ENCODE results near the gene YIPF3.
"Not testable (repeated sequence)": the region's sequence is repeated elsewhere in the genome, so short reads cannot be mapped to it uniquely, and the experiment has no call there.

Gene YIPF3

GRCh38 chr6:43500921-43501320, 15.8 kb downstream of the YIPF3 start:
- no peak overlapping the region for H3K27ac ChIP-seq (ENCODE audit: low read length)
- no peak overlapping the region for H3K4me3 ChIP-seq (ENCODE audit: low read length in 2 of 2)
- no peaks in the 10 kb centered on the region for H3K27me3 ChIP-seq (ENCODE audit: control insufficient read depth in 1 of 2, insufficient read depth in 2 of 2, low read length in 2 of 2)
- H3K4me1 ChIP-seq (ENCODE audit: control insufficient read depth, insufficient read depth, low read length) = peaks cover 19% of the 10 kb centered on the region
- H3K36me3 ChIP-seq (ENCODE audit: control insufficient read depth in 2 of 2, insufficient read depth in 2 of 2, low read length in 2 of 2) = peaks cover 45 to 72% of the 10 kb centered on the region in 2 donors
- no peaks in the 10 kb centered on the region for H3K9me3 ChIP-seq (ENCODE audit: control insufficient read depth in 2 of 2, low read length in 2 of 2)
- no peak overlapping the region for H3K9ac ChIP-seq (ENCODE audit: low read length in 2 of 2)

DNA sequence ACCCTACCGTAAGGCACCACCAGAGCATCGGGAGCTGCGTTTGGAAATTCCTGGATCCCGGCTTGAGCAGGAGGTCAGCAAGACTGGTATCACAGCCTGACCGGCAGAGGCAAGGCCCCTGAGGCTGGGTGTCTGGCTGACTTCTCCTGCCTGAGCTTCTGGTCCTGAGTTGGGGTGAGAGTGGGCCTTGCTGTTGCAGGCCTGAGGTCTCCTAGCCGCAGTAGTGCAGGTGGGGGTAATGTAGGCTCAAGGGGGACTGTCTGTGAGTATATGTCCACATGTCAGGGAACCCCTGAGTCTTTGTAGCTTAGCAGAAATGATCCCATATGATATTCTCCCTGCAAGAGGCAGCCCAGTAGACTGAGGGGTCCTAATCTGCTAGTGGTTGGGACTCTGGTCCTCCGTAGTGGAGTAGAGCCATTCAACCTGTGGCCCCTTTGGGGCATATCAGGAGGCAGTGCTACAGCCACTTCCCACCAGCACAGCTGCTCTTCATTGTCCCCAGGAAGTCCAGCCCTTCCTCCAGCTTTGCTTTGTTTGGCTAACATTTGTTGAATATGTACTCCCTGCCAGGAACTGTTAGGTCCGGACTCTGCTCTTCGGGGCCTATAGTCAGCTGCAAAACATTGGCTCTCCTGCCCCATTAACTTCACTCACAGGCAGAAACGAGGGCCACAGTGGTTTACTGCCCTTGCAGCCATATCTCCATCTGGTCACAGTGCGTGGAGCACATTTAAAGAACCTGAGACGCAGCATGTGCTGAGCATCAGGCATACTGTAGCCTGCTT, 17.5 kb downstream of the YIPF3 start:
- no peak overlapping the region for H3K27ac ChIP-seq (ENCODE audit: low read length)
- peaks cover 21% of the 10 kb centered on the region for H3K4me1 ChIP-seq (ENCODE audit: control insufficient read depth, insufficient read depth, low read length)
- H3K9me3 ChIP-seq (ENCODE audit: control insufficient read depth in 2 of 2, low read length in 2 of 2) = no peaks in the 10 kb centered on the region
- H3K27me3 ChIP-seq (ENCODE audit: control insufficient read depth in 1 of 2, insufficient read depth in 2 of 2, low read length in 2 of 2) = no peaks in the 10 kb centered on the region
- peaks cover 43 to 66% of the 10 kb centered on the region in 2 donors for H3K36me3 ChIP-seq (ENCODE audit: control insufficient read depth in 2 of 2, insufficient read depth in 2 of 2, low read length in 2 of 2)
- no peak overlapping the region for H3K9ac ChIP-seq (ENCODE audit: low read length in 2 of 2)
- H3K4me3 ChIP-seq (ENCODE audit: low read length in 2 of 2) = no peak overlapping the region

- not testable (repeated sequence) for H3K9me3 ChIP-seq (ENCODE audit: control insufficient read depth in 2 of 2, low read length in 2 of 2); H3K4me3 ChIP-seq (ENCODE audit: low read length in 2 of 2); H3K9ac ChIP-seq (ENCODE audit: low read length in 2 of 2); H3K27ac ChIP-seq (ENCODE audit: low read length); H3K27me3 ChIP-seq (ENCODE audit: control insufficient read depth in 1 of 2, insufficient read depth in 2 of 2, low read length in 2 of 2)
- peaks cover 23% of the 10 kb centered on the region for H3K4me1 ChIP-seq (ENCODE audit: control insufficient read depth, insufficient read depth, low read length)
- H3K36me3 ChIP-seq (ENCODE audit: control insufficient read depth in 2 of 2, insufficient read depth in 2 of 2, low read length in 2 of 2) = peaks cover 37 to 59% of the 10 kb centered on the region in 2 donors
These were observed 18.4 kb downstream of the YIPF3 start for GRCh38 chr6:43498291-43498690.

DNA sequence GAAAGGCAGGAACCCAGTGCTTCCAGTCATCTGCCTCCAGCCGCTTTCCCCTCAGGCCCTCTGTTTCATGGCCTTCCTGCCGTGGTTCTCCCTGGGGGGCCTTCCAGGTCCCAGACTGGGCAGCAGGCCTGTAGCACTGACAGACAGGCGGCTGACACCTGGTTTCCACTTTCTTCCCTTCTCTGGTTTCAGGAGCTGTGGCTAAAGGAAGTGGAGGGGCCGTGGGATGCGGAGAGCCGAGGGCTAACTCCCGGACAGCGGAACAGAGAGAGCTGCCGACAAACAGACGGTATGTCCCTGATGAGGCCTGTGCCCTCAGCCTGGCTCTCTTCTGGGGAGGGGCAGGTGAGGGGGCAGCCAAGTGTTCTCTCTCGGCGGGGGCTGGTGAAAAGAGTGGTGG, 19.0 kb downstream of the YIPF3 start:
- H3K36me3 ChIP-seq (ENCODE audit: control insufficient read depth in 2 of 2, insufficient read depth in 2 of 2, low read length in 2 of 2) = peaks cover 35 to 53% of the 10 kb centered on the region in 2 donors
- H3K9ac ChIP-seq (ENCODE audit: low read length in 2 of 2) = no peak overlapping the region
- no peak overlapping the region for H3K4me3 ChIP-seq (ENCODE audit: low read length in 2 of 2)
- no peaks in the 10 kb centered on the region for H3K9me3 ChIP-seq (ENCODE audit: control insufficient read depth in 2 of 2, low read length in 2 of 2)
- no peak overlapping the region for H3K27ac ChIP-seq (ENCODE audit: low read length)
- peaks cover 26% of the 10 kb centered on the region for H3K4me1 ChIP-seq (ENCODE audit: control insufficient read depth, insufficient read depth, low read length)
- H3K27me3 ChIP-seq (ENCODE audit: control insufficient read depth in 1 of 2, insufficient read depth in 2 of 2, low read length in 2 of 2) = no peaks in the 10 kb centered on the region

DNA sequence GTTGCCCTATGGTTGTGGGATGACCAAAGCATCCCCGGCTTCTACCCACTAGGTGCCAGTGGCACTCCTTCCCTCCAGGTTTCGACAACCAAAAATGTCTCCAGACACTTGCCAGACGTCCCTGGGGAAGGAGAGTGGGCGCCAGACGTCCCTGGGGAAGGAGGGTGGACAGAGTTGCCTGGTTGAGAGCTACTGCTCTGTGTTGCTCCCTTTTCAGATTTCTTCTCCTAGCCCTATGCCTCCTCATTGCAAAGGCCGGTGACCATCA, 19.7 kb downstream of the YIPF3 start:
- H3K36me3 ChIP-seq (ENCODE audit: control insufficient read depth in 2 of 2, insufficient read depth in 2 of 2, low read length in 2 of 2) = peaks cover 29 to 47% of the 10 kb centered on the region in 2 donors
- H3K9ac ChIP-seq (ENCODE audit: low read length in 2 of 2) = peak overlapping the region in 1 of 2 donors; percentile 13
- H3K4me1 ChIP-seq (ENCODE audit: control insufficient read depth, insufficient read depth, low read length) = peaks cover 33% of the 10 kb centered on the region
- H3K9me3 ChIP-seq (ENCODE audit: control insufficient read depth in 2 of 2, low read length in 2 of 2) = no peaks in the 10 kb centered on the region
- no peak overlapping the region for H3K4me3 ChIP-seq (ENCODE audit: low read length in 2 of 2)
- H3K27ac ChIP-seq (ENCODE audit: low read length) = no peak overlapping the region
- H3K27me3 ChIP-seq (ENCODE audit: control insufficient read depth in 1 of 2, insufficient read depth in 2 of 2, low read length in 2 of 2) = no peaks in the 10 kb centered on the region

- Histone ChIP-seq H3K36me3 (ENCODE audit: control insufficient read depth in 2 of 2, insufficient read depth in 2 of 2, low read length in 2 of 2) (peaks cover 25 to 43% of the 10 kb centered on the region in 2 donors), H3K4me3 (ENCODE audit: low read length in 2 of 2) (no peak overlapping the region), H3K9me3 (ENCODE audit: control insufficient read depth in 2 of 2, low read length in 2 of 2) (no peaks in the 10 kb centered on the region), H3K4me1 (ENCODE audit: control insufficient read depth, insufficient read depth, low read length) (peaks cover 37% of the 10 kb centered on the region), H3K9ac (ENCODE audit: low read length in 2 of 2) (peak overlapping the region in 1 of 2 donors; percentile 13), H3K27ac (ENCODE audit: low read length) (no peak overlapping the region), H3K27me3 (ENCODE audit: control insufficient read depth in 1 of 2, insufficient read depth in 2 of 2, low read length in 2 of 2) (no peaks in the 10 kb centered on the region)
These were observed 20.2 kb downstream of the YIPF3 start for GRCh38 chr6:43496370-43497128.

DNA sequence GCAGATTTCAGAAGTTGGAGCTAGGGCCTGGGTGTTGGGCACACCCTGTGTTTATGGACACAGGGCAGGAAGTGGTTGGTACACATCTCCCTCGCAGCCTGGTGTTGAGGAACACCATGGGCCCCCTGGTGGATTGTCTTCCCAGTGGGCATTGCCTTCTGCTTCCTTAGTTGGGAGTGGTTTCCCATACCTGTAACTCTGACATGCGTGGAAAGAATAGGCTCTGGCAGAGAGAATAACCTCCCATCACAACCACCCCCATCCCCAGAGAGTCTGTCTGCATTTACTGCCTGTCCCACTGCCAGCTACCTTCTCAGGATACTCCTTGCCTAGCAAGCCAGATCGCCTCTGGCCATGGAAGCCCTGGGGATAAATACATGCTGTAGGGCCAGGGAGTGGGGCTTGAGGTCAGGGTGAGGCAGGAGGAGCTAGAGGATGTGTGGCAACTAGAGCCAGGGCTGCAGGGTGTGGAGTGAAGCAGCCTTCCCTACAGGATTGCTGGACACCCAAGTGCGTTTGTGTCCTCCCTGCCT, 21.3 kb downstream of the YIPF3 start:
- H3K36me3 ChIP-seq (ENCODE audit: control insufficient read depth in 2 of 2, insufficient read depth in 2 of 2, low read length in 2 of 2) = peaks cover 15 to 32% of the 10 kb centered on the region in 2 donors
- no peak overlapping the region for H3K27ac ChIP-seq (ENCODE audit: low read length)
- H3K9ac ChIP-seq (ENCODE audit: low read length in 2 of 2) = peak overlapping the region in 1 of 2 donors; percentile 42
- no peak overlapping the region for H3K4me3 ChIP-seq (ENCODE audit: low read length in 2 of 2)
- H3K9me3 ChIP-seq (ENCODE audit: control insufficient read depth in 2 of 2, low read length in 2 of 2) = no peaks in the 10 kb centered on the region
- H3K4me1 ChIP-seq (ENCODE audit: control insufficient read depth, insufficient read depth, low read length) = peaks cover 37% of the 10 kb centered on the region
- no peaks in the 10 kb centered on the region for H3K27me3 ChIP-seq (ENCODE audit: control insufficient read depth in 1 of 2, insufficient read depth in 2 of 2, low read length in 2 of 2)

DNA sequence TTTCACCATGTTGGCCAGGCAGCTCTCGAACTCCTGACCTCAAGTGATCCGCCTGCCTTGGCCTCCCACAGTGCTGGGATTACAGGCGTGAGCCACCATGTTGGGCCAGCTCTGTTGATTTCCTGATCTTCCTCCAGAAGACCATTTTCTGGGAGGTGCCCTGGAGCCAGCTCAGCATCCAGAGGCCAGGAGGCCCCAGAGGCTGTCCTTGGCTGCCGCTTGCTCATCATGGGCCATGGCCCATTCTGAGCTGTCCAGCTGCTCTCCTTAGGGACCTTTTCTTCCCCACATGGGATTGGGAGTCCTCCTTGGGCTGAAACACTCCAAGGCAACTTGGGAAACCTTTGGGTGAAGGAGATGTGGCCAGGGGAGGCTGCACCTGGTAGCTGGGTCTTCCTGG, 22.0 kb downstream of the YIPF3 start:
- Histone ChIP-seq H3K27ac (ENCODE audit: low read length) (no peak overlapping the region), H3K27me3 (ENCODE audit: control insufficient read depth in 1 of 2, insufficient read depth in 2 of 2, low read length in 2 of 2) (no peaks in the 10 kb centered on the region), H3K4me1 (ENCODE audit: control insufficient read depth, insufficient read depth, low read length) (peaks cover 37% of the 10 kb centered on the region), H3K4me3 (ENCODE audit: low read length in 2 of 2) (no peak overlapping the region), H3K9me3 (ENCODE audit: control insufficient read depth in 2 of 2, low read length in 2 of 2) (no peaks in the 10 kb centered on the region), H3K36me3 (ENCODE audit: control insufficient read depth in 2 of 2, insufficient read depth in 2 of 2, low read length in 2 of 2) (peaks cover 9 to 26% of the 10 kb centered on the region in 2 donors), H3K9ac (ENCODE audit: low read length in 2 of 2) (no peak overlapping the region)

DNA sequence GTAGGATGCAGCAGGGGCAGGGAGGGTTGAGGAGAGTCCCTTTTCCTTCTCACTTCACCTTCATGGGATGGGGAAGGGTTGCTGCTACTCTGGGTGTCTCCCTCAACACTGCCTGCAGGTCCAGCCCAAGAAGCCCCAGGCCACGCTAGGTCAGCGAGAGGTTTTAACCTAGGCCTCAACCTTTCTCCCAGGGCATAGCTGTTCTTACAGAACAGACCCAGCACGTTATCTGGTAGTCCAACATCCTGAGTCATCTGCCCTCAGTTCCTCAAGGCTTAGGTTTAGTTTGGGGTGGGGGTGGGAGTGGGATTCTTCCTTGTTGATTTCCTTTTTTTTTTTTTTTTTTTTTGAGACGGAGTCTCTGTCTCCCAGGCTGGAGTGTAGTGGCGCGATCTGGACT, 22.4 kb downstream of the YIPF3 start:
- Histone ChIP-seq H3K9ac (ENCODE audit: low read length in 2 of 2) (no peak overlapping the region), H3K27ac (ENCODE audit: low read length) (no peak overlapping the region), H3K36me3 (ENCODE audit: control insufficient read depth in 2 of 2, insufficient read depth in 2 of 2, low read length in 2 of 2) (peaks cover 4 to 24% of the 10 kb centered on the region in 2 donors), H3K4me3 (ENCODE audit: low read length in 2 of 2) (no peak overlapping the region), H3K4me1 (ENCODE audit: control insufficient read depth, insufficient read depth, low read length) (peaks cover 36% of the 10 kb centered on the region), H3K27me3 (ENCODE audit: control insufficient read depth in 1 of 2, insufficient read depth in 2 of 2, low read length in 2 of 2) (no peaks in the 10 kb centered on the region), H3K9me3 (ENCODE audit: control insufficient read depth in 2 of 2, low read length in 2 of 2) (no peaks in the 10 kb centered on the region)

- Histone ChIP-seq H3K9ac (ENCODE audit: low read length in 2 of 2) (no peak overlapping the region), H3K27me3 (ENCODE audit: control insufficient read depth in 1 of 2, insufficient read depth in 2 of 2, low read length in 2 of 2) (no peaks in the 10 kb centered on the region), H3K4me3 (ENCODE audit: low read length in 2 of 2) (no peak overlapping the region), H3K4me1 (ENCODE audit: control insufficient read depth, insufficient read depth, low read length) (peaks cover 41% of the 10 kb centered on the region), H3K36me3 (ENCODE audit: control insufficient read depth in 2 of 2, insufficient read depth in 2 of 2, low read length in 2 of 2) (peaks cover 0 to 22% of the 10 kb centered on the region in 2 donors), H3K9me3 (ENCODE audit: control insufficient read depth in 2 of 2, low read length in 2 of 2) (no peaks in the 10 kb centered on the region), H3K27ac (ENCODE audit: low read length) (no peak overlapping the region)
These were observed 22.9 kb downstream of the YIPF3 start for GRCh38 chr6:43493833-43494232.

GRCh38 chr6:43493230-43493629, 23.5 kb downstream of the YIPF3 start:
- Histone ChIP-seq H3K4me1 (ENCODE audit: control insufficient read depth, insufficient read depth, low read length) (peaks cover 44% of the 10 kb centered on the region), H3K27ac (ENCODE audit: low read length) (no peak overlapping the region), H3K9me3 (ENCODE audit: control insufficient read depth in 2 of 2, low read length in 2 of 2) (no peaks in the 10 kb centered on the region), H3K36me3 (ENCODE audit: control insufficient read depth in 2 of 2, insufficient read depth in 2 of 2, low read length in 2 of 2) (peaks cover 0 to 18% of the 10 kb centered on the region in 2 donors), H3K27me3 (ENCODE audit: control insufficient read depth in 1 of 2, insufficient read depth in 2 of 2, low read length in 2 of 2) (no peaks in the 10 kb centered on the region), H3K9ac (ENCODE audit: low read length in 2 of 2) (no peak overlapping the region), H3K4me3 (ENCODE audit: low read length in 2 of 2) (no peak overlapping the region)
